ENCODE measurements around the gene TOM1.
"Not testable (repeated sequence)": the region's sequence is repeated elsewhere in the genome, so short reads cannot be mapped to it uniquely, and the experiment has no call there.

The TOM1 gene

DNA sequence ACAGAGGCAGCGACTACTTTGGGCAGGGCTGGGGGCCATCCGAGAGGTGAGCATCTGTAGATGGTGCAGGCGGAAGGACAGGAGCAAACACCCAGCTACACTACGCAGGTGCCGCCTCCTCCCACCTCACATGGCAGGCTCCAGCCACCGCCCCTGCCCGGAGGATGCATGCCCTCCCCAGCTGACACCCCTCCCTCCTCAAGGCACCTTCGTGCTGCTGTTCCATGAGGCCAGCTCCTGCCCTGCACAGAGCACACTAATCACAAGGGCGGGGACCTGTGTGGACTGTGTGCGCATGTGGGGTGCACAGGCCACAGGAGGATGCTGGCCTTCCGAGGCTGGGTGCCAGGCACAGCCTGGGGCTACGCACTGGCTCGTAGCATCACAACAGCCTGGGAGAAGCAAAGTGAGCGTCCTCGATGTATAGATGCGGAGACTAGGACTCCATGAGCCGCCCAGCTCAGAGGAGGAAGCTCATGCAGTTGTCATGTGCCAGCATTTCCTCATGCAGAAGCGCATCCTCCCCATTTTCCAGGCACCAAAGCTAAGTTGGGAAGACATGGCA is 48.4 kb downstream of the TOM1 start:
- no peak for DNase-seq

DNA sequence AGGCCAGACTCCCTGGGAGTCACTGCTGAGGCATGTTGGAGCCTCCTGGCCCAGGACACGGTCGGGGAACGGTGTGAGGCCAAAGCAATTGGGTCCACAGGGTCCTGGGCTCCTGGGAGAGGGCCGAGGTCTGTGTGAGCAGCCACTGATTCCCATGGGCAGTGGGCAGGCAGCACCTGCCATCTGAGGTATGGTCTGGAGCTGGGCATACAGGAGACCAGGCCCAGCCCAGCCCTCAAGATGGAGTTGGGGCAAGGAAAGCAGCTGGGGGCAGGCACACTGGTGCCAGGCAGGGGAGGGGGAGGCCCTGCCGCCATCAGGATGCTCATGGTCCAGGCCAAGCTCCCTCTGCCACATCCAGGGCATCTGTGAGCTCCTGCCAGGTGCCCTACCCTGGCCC is 49.0 kb downstream of the TOM1 start:
- no peak for DNase-seq

DNA sequence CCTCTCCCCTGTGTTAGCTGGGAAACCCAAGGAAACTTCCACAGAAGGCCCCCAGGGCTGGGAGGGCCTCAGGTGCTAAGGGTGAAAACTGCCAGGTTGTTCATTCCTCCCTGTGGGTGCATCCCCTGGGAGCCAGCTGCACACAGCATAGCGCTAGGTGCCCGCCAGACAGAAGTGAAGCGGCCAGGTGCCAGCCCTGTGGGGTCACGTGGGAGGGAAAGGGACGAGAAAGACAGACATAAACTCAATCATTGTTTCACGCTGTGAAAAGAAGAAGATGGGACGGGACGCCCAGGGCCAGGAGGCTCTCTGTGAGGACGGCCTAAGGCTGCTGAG is 49.6 kb downstream of the TOM1 start:
- DNase-seq, result no peak

DNA sequence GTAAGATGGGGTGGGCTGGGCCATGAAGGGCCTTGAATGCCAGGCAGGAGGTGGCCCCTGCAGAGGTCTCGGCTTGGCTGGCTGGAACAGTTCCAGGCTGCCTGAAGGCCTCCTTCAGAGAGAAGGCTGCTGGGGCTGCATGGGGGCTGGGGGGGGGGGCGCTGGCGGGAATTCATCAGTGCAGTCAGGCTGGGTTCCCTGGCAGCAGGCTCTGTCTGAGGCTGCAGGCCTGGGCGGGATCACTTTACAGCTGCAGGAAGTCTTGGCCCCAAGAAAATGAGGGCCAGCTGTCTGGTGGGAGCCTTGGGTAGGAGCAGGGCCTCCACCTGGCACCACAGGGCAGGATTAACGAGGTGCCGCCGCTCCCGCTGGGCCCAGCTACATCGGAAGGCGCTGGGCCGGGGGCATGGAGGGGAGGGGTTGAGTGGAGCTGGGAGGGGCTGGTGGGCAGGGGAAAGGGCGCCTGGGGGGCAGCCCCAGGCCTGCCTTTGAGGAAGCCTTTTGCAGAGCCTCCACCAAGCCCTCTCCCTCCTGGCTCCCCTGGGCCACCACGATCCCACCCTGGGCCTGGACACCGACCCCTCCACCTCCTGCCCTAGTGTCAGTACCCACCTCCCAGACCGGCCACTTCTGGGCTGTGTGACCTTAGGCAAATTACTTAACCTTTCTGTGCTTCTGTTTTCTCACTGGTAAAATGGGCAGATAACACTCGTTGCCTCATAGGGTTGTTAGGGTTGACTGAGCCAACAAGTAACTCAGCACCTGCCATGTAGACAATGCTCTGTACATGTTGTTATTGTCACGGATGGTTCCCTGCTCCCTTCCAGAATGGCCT is 50.2 kb downstream of the TOM1 start:
- DNase-seq, result no peak

DNA sequence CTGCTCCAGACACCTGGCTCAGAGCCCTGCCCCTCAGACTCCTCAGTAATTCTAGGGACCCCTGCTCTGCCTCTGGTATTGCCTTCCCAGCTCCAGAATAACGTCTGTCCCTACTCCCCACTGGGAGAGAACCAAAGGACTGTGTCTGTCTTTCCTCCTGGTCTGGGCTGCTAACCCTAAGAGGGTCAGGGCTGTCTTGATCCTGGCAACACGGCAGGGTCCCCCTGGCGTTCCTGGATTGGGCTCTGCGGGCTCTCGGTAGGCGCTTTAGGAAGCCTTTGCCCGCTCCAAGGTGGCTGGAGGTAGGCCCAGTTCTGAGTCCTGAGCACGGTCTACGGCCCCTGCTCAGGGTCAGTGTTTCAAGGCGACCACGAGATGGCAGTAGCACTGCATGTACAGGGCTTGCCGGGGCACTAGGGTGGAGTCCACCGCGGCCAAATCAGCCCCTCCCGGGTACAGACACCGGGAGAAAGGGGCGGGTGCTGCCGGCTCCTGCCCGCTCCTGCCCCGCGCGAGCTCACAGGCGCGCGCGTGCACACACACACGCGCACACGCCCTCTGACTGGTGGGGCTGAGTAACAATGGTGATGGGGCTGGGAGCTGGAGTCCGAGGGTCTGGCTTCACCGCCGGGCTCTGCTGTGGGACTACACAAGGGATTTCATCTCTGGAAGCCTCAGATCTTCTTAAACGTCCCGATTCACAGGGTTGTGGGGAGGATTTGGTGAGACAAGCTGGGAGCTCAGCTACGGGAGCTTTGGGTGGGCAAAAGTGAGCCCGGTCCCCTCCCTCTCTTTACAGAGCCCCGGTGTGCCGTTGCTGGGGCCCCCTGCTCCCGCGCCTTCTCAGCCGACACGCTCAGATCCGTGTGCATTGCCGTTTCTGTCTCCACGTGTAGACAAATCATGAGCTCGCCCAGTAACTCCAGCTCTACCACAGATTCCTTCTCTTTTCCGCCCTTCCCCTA is 51.1 kb downstream of the TOM1 start:
- peak; percentile 84 for DNase-seq

DNA sequence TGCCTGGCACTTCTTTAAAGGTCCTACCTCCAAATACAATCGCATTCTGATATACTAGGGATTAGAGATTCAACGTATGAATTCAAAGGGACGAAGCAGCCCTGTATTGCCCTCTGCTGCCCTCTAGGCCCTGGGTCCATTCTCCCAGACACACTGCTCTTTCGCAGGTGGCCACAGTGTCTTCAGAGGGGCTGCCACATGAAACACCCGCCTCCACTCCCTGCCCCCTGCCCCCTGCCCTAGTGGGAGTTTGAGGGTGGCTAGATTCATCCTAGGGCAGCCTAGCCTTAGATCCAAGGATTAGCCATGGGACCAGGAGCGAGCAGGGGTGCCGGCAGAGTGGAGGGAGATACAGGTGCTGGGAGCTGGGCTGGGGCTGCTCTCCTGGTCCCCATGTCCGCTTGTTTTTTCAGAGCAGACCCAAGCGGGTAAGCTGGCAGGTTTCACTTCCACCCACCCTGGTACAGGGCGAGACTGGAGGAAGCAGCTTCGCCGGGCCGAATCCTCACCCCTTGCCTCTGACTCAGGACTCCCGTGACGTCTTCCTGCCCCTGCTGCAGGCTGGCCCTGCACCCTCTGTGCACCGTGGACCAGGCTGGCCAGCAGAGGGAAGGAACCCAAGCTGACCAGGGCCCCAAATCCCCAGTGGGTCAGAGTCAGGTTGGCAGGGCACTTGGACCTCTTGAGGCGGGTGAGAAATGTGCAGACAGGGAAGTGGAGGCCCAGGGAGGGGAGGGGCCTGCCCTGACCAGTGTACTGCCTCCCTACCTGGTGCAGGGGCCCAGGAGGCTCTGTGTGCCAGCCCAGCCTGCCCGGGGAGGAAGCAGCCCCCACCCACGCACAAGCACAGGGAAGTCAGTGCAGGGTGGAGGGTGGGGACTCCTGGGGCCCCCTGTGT is 52.8 kb downstream of the TOM1 start:
- DNase-seq, result peak; percentile 18

DNA sequence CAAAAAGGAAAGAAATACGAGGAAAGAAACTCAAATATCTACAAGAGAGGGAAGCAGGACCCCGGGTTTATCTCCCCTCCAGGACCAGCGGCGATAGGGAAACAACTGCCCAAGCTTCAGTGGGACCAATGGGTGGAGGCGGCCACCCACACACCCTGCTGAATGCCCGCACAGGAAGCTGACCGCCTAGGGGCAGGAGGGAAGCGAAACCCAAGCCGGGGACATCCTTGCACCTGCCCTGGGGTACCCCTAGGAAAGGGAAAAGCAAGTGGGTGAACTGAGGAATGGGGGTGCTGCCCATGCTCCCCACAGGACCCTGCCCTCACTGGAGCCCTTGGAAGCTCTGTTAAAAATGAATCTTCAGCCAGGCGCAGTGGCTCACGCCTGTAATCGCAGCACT is 53.6 kb downstream of the TOM1 start:
- no peak for DNase-seq

DNA sequence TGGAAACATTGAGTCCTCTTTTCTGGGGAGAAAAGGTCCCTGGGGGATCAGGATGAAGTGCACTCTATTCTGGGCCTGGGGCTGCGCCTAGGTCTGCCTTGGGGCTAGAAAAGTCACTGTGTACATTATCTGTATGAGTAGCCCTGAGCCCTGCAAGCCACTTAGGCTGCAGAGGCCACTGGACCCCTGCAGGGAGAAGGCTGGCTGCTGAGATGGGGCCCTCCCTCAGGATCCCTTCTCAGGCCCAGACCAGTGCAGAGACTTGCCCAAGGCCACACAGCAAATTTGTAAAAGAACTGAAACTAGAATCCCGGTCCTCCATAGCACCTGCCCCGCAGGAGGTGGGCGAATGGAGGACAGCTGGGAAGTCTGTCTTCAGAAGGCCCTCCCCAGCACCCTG is 54.4 kb downstream of the TOM1 start:
- DNase-seq, result no peak

DNA sequence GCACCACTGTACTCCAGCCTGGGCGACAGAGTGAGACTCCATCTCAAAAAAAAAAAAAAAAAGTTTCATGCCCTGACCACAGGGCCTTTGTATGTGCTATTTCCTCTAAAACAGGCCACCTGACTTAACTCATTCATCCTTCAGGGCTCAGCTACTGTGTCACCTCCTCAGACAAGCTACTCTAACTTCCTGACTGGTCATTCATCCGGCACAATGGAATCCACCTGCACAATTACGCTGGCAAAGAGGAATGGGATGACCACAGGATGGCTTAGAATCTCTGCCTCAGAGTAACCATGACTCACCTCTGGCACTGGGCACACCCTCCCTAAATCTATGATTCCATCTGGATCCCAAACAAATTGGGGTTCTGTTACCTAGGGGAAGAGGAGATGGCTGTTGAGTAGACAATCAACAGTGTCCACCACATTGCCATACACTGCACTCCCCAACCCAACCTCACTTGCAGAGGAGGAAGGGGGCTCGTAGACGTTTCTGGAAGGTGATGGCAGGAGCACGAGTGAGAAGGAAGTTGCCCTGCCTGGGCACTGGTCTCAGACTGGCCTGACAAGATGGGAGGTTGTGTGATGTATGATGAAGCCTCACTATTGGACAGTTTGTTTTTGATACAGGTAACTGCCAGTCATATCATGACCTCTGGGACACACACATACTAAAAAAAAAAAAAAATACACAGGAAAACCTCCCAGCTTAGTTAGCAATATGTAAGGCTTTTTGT is 58.4 kb downstream of the TOM1 start:
- no peak for DNase-seq

DNA sequence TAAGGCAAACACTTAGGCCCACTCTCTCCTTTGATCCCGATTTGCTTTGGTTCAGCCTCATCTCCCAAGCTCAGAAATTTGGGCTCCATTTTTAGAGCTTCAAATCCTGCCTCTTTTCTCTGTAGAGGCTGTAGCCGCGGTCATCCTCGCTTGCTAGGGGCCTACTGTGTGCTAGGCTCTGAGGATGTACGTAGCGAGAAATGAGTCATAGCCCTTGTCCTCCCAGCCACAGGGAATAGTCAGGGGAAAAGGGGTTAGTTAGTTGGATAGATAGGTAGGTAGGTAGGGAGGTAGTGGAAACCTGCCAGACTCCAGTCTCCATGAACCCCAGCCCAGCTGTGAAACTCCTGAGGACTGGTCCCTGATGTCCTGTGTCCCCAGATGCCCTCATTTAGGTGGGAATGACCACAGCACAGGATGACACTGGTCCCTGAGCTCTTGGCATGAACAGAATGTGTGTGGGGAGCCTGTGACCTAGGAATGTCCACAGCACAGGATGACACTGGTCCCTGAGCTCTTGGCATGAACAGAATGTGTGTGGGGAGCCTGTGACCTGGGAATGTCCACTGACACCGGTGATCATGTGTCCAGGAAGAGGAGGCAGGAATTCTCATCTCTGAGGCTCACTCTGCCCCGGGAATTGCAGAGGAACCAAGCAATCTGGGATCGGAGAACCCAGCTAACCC is 59.8 kb downstream of the TOM1 start:
- DNase-seq, result no peak

DNA sequence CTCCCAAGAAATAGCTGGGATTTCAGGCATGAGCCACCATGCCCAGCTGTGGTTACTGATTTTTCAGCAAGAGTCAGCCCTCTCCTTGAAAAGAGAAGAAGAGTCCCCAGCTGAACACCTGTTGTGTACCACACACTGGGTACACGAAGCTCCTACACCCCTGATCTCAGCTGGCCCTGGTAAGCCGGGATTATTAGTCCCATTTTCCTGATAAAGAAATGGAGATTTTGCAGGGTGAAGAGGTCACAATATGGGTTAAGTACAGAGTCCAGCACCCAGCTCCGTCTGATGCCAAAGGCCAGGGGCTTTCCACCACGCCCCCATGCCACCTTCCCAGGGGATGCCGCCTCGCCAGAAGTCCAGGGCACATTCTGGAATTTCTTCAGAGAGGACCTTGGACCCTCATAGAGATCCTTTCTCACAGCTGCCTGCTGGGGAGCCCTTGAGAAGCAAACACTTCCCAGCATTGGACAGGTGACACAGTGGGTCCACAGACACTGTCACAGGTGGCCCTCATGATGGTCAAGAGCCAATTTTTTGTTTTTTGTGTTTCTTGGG is 61.4 kb downstream of the TOM1 start:
- no peak for DNase-seq

DNA sequence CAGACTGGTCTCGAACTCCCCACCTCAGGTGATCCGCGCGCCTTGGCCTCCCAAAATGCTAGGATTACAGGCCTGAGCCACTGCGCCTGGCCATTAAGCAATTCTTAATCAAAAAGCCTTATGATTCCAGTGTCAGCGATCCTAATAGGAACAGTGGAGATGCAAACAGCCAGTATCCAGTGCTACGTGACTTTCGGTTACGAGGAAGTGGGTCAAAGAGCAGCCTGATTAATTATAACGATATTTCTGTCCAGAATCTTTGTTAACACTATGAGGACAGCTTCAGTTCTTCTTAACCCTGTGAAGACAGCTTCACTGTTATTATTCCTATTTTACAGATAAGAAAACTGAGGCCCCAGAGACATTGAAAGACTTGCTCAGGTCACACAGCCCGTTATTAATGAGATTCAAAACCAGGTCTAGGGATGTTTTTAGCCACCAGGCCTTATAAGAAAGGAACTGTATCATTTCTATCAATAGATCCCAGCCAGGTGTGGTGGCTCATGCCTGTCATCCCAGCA is 63.9 kb downstream of the TOM1 start:
- DNase-seq, result no peak

DNA sequence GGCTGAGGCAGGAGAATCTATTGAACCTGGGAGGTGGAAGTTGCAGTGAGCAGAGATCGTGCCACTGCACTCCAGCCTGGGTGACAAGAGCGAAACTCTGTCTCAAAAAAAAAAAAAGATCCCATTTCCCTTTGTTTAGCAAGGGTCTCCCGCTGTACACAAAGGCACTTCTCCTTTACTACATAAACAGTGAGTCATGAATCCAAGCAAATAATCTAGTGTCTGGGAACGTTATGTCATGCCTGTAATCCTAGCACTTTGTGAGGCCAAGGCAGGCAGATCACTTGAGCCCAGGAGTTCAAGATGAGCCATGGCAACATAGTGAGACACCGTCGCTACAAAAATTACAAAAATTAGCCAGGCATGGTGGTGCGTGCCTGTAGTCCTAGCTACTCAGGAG is 64.5 kb downstream of the TOM1 start:
- DNase-seq, result not testable (repeated sequence)

DNA sequence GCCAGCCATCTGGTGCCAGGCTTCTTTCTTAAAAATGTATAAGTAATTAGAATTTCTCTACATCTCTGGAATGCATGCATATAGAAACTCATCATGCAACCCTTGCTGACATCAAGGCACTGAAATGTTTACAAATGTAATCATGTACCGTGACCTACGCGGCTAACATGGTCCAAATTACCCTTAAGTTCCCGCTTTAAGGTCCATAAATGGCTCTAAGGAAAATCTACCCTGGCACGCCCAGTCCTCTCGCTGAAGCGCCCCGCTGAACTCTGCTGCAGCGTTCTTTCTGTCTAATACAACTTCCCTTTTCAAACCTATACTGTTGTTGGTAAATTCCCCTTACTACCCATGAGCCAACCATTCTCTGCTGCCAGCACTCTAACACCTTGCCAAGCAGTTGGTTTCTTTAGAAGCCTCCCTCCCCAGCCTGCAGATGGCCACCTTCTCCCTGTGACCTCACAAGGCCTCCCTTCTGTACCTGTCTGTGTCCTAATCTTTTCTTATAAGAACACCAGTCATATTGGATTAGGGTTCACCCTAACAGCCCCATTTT is 67.7 kb downstream of the TOM1 start:
- no peak for DNase-seq

DNA sequence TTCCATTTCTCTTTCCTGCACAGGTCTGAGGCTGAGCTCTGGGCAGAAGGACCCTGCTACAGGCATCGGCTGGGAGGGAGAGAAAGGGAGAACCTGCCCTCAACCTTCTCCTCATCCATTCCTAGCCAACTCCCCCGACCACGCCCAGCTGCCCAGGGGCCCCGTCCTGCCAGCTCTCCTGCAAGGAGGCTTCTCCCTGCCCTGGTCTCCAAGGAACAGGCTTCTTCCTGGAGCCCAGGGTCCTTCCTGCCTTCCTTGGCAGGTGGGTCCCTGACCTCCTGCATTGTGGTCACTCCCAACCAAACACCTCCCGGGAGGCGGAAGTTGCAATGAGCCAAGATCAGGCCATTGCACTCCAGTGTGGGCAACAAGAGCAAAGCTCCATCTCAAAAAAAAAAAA is 68.7 kb downstream of the TOM1 start:
- DNase-seq, result no peak

DNA sequence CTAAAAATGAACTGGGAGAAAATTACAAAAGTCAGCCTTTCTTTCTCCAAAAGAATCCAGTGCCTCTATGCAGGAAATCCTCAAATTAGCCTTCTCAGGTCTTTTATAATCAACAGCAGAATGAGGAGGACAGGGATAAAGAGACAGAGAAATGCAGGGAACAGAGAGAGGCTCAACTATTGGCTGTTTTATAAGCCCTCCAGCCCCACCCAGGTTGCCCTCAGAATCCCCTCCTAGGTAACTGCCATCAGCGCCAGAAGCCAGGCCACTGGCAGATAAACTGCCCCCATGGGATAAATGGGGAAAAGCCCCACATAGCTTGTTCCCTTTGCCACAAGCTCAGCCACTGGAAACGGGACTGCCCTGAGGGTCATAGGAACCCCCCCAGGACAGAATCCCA is 70.3 kb downstream of the TOM1 start:
- no peak for DNase-seq

DNA sequence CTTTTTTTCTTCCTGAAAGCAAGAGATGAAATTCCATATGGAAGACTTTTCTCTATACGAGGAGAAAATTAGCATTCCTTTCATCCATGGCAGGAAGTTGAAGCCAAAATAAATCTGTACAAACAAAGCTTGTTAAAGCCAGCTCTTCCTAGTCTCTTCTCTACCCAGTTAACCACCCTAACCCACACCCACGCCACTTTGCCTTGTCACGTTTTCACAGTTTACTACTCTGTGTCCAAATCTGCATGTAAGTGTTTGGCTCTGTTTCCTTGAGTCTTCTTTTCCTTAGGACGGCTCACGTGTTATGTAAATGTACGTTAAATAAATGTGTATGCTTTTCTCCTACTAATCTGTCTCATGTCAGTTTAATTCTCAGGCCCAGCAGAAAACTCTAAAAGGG is 74.1 kb downstream of the TOM1 start:
- DNase-seq, result no peak

DNA sequence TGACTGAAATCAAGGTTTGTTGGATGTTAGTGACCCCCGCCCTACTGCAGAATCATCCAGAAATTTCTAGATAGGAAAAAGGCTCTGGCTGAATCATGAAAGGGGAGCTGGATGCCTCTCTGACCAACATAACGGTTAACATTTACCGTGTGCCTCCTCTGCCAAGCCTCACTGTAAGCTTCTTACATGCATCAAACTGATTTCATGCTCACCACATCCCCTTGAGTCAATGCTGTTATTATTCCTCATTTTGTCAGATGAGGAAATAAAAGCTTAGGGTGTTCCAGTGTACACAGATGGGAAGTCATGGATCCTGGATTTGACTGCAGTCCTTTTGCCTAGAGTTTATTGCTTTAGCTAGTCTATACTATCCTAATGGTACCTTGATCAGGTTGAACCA is 75.3 kb downstream of the TOM1 start:
- DNase-seq, result no peak

DNA sequence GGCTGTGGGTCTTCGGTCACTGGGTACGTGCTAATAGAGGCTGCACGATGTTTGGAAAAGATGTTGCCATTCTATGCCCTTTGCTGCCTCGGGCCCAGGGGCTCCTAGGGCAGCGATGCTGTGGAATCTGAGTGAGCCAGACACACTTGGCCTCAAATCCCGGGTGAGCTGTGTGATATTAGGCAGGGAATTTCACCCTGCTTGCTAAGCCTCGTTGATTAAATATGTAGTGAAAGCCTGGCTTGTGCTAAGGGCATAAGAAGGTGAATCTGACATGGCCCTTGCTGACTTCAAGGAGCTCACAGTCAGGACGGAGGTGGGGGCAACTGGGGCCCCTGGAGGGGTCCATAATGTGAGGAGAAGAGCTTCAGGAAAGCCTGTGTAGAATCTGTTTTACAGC is 75.8 kb downstream of the TOM1 start:
- no peak for DNase-seq

DNA sequence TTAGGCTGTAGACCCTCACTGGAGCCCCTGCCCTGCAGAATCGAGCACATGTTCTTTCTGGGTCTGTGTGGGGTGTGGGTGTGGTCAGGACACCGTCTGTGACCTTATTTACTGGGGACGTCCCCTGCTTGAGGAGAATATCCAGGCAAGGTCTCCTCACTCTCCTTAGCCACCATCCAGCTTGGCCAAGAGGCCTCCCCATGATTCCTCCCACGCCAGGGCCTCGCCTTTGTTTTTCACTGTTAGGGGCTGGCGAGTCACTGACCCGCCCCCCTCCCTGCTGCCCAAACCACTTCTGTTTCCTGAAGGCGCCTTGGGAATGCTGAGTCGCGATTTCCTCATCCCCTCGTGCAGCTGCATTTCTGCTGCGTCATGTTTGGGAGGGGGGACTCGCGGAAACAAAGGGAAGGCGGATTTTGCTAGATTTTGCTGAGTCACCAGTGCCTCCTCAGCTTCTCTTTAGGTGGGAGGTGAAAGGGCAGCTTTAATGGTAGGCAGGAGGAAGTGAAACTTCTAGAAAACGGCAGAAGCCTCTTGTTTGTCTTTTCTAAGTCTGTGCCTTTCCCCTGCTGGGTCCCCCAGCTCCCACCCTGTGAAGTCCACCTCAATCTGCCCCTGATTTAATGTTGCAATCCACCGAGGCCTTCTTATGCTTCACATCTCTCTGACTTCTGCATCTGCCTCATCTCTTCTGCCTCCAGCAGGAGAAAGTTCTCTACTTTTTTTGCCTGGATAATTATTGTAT is 77.2 kb downstream of the TOM1 start:
- no peak for DNase-seq

Measured in activated gamma-delta T cell treated with Interleukin-2 at 50 U/mL for 16 hours (primary cell).